HG02970 (cell line): ENCODE measurements around the gene ISL2.
"Not testable (repeated sequence)": the region's sequence is repeated elsewhere in the genome, so short reads cannot be mapped to it uniquely, and the experiment has no call there.

Experiments
- ATAC-seq: cut with Tn5 transposase; IDR thresholded peaks from one replicate; pipeline ENCODE4 v1.9.1; 2021; ENCODE audit warnings: mild to moderate bottlenecking, moderate library complexity, moderate number of reproducible peaks; ENCODE audit not compliant: unreplicated experiment, low FRiP score

The ISL2 gene

GRCh38 chr15:76336254-76337058 is at the start of gene ISL2:
Gene ISL2, plus strand, starts transcription at chr15:76336773. Its CDS starts 111 bp downstream, at chr15:76336884.
- peak; percentile 35 for ATAC-seq

GRCh38 chr15:76289582-76289981 is 47.0 kb upstream of the ISL2 start:
- no peak for ATAC-seq

- no peak for ATAC-seq
Observed at GRCh38 chr15:76293361-76293760, 43.2 kb upstream of the ISL2 start.

DNA sequence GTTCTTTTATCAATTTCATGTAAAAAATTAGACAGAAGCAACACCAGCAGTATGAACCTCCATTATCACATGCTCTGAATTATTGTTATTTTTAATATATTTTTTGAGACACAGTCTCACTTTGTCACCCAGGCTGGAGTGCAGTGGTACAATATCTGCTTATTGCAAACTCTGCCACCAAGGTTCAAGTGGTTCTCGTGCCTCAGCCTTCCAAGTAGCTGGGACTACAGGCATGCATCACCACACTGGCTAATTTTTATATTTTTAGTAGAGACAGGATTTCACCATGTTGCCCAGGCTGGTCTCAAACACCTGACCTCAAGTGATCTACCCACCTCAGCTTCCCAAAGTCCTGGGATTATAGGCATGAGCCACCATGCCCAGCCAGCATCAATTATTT is 42.1 kb upstream of the ISL2 start:
- not testable (repeated sequence) for ATAC-seq

GRCh38 chr15:76296849-76297248 is 39.7 kb upstream of the ISL2 start:
- no peak for ATAC-seq

GRCh38 chr15:76297951-76298350 is 38.6 kb upstream of the ISL2 start:
- ATAC-seq, result not testable (repeated sequence)

- ATAC-seq, result no peak
Observed at GRCh38 chr15:76298986-76299385, 37.6 kb upstream of the ISL2 start.

DNA sequence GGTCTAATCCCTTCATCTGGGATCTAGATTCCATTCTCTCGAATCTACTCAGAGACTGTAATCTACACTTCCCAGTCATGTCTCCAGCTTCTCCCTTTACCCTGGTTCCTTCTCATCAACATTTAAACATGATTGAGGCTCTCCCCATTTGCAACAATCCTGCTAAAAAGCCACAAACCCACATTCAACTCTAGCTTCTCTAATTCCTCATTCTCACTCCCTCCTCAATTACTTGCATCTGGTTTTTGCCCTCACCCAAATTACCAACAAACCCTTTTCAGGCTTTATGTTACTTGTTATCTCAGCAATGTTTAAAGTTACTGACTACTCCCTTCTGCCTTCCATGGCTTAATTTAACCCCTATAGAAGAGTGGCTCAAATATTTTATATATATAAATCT is 36.8 kb upstream of the ISL2 start:
- ATAC-seq, result no peak

- ATAC-seq, result no peak
Observed at GRCh38 chr15:76303909-76304308, 32.7 kb upstream of the ISL2 start.

GRCh38 chr15:76309601-76310330 is 26.8 kb upstream of the ISL2 start:
- no peak for ATAC-seq

GRCh38 chr15:76310475-76311099 is 26.0 kb upstream of the ISL2 start:
- peak; percentile 9 for ATAC-seq

GRCh38 chr15:76311100-76311953 is 25.2 kb upstream of the ISL2 start, which contains the start of gene ETFA:
Gene ETFA, minus strand, starts transcription at chr15:76311469. Its CDS starts 81 bp downstream, at chr15:76311388.
- peak; percentile 96 for ATAC-seq

DNA sequence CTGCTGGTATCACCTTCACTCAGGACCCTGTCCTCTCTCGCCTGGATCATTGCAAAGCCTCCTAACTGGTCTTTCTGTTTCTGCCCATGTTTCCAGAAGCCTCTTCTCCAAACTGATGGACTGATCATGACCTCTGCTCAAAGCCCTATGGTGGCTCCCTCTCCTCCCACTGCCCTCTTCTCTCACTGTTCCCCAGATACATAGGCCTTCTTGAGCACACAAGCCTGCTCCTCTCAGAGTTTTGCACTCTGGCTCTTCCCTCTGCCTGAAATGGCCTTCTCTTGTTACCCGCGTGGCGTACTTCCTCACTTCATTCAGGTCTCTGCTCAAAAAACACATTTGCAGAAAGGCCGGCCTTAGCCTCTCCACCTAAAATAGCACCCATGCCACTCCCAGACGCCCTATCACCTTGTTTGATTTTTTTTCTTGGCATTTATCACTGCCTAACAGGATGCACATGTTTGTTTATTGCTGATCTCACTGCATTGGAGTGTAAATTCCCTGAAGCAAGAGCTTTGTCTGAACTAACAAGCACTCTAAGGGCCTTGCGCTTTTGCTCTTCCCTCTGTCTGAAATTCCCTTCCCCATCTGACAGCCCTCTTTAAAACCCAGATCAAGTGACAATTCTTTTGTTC is 23.9 kb upstream of the ISL2 start:
- ATAC-seq, result no peak

GRCh38 chr15:76313175-76313567 is 23.4 kb upstream of the ISL2 start:
- ATAC-seq, result not testable (repeated sequence)

GRCh38 chr15:76313731-76314130 is 22.8 kb upstream of the ISL2 start:
- no peak for ATAC-seq

GRCh38 chr15:76320012-76320411 is 16.6 kb upstream of the ISL2 start:
- no peak for ATAC-seq

- ATAC-seq, result no peak
Observed at GRCh38 chr15:76321171-76321570, 15.4 kb upstream of the ISL2 start.

DNA sequence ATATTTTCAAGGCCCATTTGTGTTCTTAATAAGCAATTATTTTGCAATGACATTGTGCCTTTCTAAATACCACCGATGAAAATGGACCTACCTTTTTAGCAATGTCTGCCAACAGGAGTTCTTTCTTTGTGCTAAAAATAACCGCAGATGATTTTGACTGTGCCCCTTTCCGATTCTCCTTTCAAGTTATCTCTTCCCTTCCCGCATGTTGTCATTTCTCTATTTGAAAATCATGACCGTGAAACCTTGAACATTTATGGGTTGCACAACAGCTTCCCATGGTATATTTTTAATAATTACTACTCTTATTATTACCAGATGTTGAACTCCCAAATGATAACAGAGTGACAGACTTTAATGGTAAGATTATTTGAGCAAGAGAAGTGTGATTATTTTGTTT is 15.0 kb upstream of the ISL2 start:
- no peak for ATAC-seq

DNA sequence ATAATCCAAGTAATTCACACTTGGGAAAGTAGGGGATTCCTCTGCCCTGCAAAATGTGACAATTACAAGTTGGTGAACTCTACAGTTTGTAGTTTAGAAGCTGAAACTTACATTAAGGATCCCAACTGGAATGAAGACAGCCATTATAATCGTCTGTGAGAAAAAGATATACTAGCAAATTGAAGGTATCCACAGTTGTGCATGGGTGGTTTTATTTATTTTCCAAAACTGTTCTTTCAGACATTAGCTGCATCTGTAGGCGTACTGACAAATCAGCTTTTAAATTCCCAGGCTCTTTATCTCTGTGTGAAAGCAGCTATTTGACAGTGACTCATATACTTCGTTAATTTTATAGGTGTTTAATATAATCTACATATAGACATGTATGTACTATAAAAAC is 12.5 kb upstream of the ISL2 start:
- no peak for ATAC-seq

DNA sequence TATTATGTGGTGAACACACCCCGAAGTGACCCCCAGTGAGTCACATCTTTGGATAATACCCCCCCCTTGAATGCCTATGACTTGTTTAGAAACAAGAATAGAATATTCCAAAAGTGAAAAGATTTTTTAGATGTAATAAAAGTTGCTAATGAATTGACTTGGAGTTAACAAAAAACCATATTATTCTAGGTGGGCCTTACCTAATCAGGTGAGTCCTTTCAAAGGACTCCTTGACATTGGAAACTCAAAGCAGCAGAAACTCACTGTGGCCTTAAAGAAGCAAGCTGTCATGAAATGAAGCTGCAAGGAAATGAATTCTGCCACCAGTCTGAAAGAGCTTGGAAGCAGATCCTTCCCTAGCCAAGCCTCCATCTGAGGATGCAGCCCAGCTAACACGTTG is 10.9 kb upstream of the ISL2 start:
- no peak for ATAC-seq
